Loucy (cell line): Measurements from ENCODE around the gene RAP1GAP2.

Experiments
- H2AFZ ChIP-seq: fragments of 200-600 bp; sonication (generic); 2 replicates; pipeline ENCODE4 v1.6.0; 2016; ENCODE audit warnings: antibody characterized with exemption, mild to moderate bottlenecking, low read length, moderate library complexity
- H3F3A ChIP-seq: fragments of 200-600 bp; 2 replicates; pipeline ENCODE4 v1.6.0; 2016; ENCODE audit warnings: antibody characterized with exemption, low read depth, mild to moderate bottlenecking
- H3K27me3 ChIP-seq: fragments of 200-600 bp; sonication (generic); 2 replicates; pipeline ENCODE4 v1.6.1; 2014; ENCODE audit warnings: low read length, mild to moderate bottlenecking; ENCODE audit not compliant: insufficient read depth, poor library complexity, severe bottlenecking
- H3K36me3 ChIP-seq: fragments of 200-600 bp; sonication (generic); 2 replicates; pipeline ENCODE4 v1.6.1; 2016; ENCODE audit warnings: low read length; ENCODE audit not compliant: insufficient read depth
- H3K4me1 ChIP-seq: fragments of 200-600 bp; sonication (generic); 2 replicates; pipeline ENCODE4 v1.5.1; 2014; ENCODE audit warnings: low read length, mild to moderate bottlenecking; ENCODE audit not compliant: insufficient read depth, poor library complexity, severe bottlenecking
- H3K4me2 ChIP-seq: fragments of 200-600 bp; sonication (generic); 2 replicates; pipeline ENCODE4 v1.6.0; 2014; ENCODE audit warnings: antibody characterized with exemption, low read length, low read depth, mild to moderate bottlenecking; ENCODE audit not compliant: poor library complexity, severe bottlenecking
- H3K4me3 ChIP-seq: fragments of 200-600 bp; sonication (generic); 2 replicates; pipeline ENCODE4 v1.5.1; 2014; ENCODE audit warnings: low read length, mild to moderate bottlenecking, mixed read lengths; ENCODE audit not compliant: poor library complexity, severe bottlenecking
- H3K79me2 ChIP-seq: fragments of 200-600 bp; sonication (generic); 2 replicates; pipeline ENCODE4 v1.6.1; 2014; ENCODE audit warnings: low read length; ENCODE audit not compliant: insufficient read depth
- H3K9ac ChIP-seq: fragments of 200-600 bp; sonication (generic); 2 replicates; pipeline ENCODE4 v1.6.0; 2014; ENCODE audit warnings: mild to moderate bottlenecking, low read depth, low read length, moderate library complexity; ENCODE audit not compliant: poor library complexity, severe bottlenecking
- H3K9me2 ChIP-seq: fragments of 200-600 bp; sonication (generic); replicated peaks from 2 replicates; pipeline ENCODE4 v1.6.1; 2016; ENCODE audit warnings: low read depth, low read length, mixed read lengths
- H3K9me3 ChIP-seq: fragments of 200-600 bp; sonication (generic); 2 replicates; pipeline ENCODE4 v1.6.1; 2014; ENCODE audit warnings: mild to moderate bottlenecking, antibody characterized with exemption, low read length, low read depth; ENCODE audit not compliant: insufficient read depth
- H4K20me1 ChIP-seq: fragments of 200-600 bp; sonication (generic); 2 replicates; pipeline ENCODE4 v1.6.0; 2014; ENCODE audit warnings: antibody characterized with exemption, low read length, mild to moderate bottlenecking; ENCODE audit not compliant: insufficient read depth, poor library complexity, severe bottlenecking
- CTCF ChIP-seq: fragments of 200-600 bp; sonication (generic); conservative IDR thresholded peaks from 2 replicates; pipeline ENCODE4 v1.5.1; 2014; ENCODE audit warnings: mild to moderate bottlenecking, antibody characterized with exemption, low read length
- EZH2phosphoT487 ChIP-seq: fragments of 200-600 bp; IDR thresholded peaks from 2 replicates; pipeline ENCODE4 v1.6.1; 2018; ENCODE audit warnings: antibody characterized with exemption, mild to moderate bottlenecking, moderate library complexity, borderline replicate concordance

Gene RAP1GAP2

GRCh38 chr17:3019761-3020160, 223.5 kb downstream of the RAP1GAP2 start:
- H3K4me3 ChIP-seq: no peak overlapping the region
- H3K9ac ChIP-seq: no peak overlapping the region
- no peak overlapping the region for H2AFZ ChIP-seq
- H4K20me1 ChIP-seq: no peaks in the 10 kb centered on the region
- no peaks in the 10 kb centered on the region for H3K27me3 ChIP-seq
- H3K9me2 ChIP-seq: no peaks in the 10 kb centered on the region
- H3K4me1 ChIP-seq: no peaks in the 10 kb centered on the region
- H3K4me2 ChIP-seq: no peak overlapping the region
- no peaks in the 10 kb centered on the region; the same call in 1 of the 2 replicates for H3K79me2 ChIP-seq
- H3K9me3 ChIP-seq: no peaks in the 10 kb centered on the region
- TF ChIP-seq CTCF: no peak
- TF ChIP-seq EZH2phosphoT487: no peak
- H3F3A ChIP-seq: no peaks in the 10 kb centered on the region
- H3K36me3 ChIP-seq: peaks cover 97% of the 10 kb centered on the region

GRCh38 chr17:3020381-3020780, 224.1 kb downstream of the RAP1GAP2 start:
- H3K9ac ChIP-seq: no peak overlapping the region

GRCh38 chr17:3022197-3022596, 226.0 kb downstream of the RAP1GAP2 start:
- Histone ChIP-seq H3K9me2 (no peaks in the 10 kb centered on the region), H3K9me3 (no peaks in the 10 kb centered on the region), H3K4me3 (no peak overlapping the region), H4K20me1 (no peaks in the 10 kb centered on the region), H2AFZ (no peak overlapping the region), H3K4me1 (no peaks in the 10 kb centered on the region), H3K36me3 (peaks cover 97% of the 10 kb centered on the region), H3F3A (no peaks in the 10 kb centered on the region), H3K4me2 (no peak overlapping the region), H3K27me3 (no peaks in the 10 kb centered on the region), H3K9ac (no peak overlapping the region), H3K79me2 (no peaks in the 10 kb centered on the region; the same call in 1 of the 2 replicates)
- TF ChIP-seq CTCF: no peak
- TF ChIP-seq EZH2phosphoT487: no peak

More at GRCh38 chr17:3020381-3020780, 224.1 kb downstream of the RAP1GAP2 start:
- H3F3A ChIP-seq: no peaks in the 10 kb centered on the region
- H3K4me3 ChIP-seq: no peak overlapping the region
- H3K27me3 ChIP-seq: no peaks in the 10 kb centered on the region
- no peaks in the 10 kb centered on the region for H3K9me2 ChIP-seq
- H4K20me1 ChIP-seq: no peaks in the 10 kb centered on the region
- TF ChIP-seq EZH2phosphoT487: no peak
- TF ChIP-seq CTCF: no peak
- H3K79me2 ChIP-seq: no peaks in the 10 kb centered on the region; the same call in 1 of the 2 replicates
- H3K36me3 ChIP-seq: peaks cover 97% of the 10 kb centered on the region
- H3K4me1 ChIP-seq: no peaks in the 10 kb centered on the region
- no peak overlapping the region for H3K4me2 ChIP-seq
- no peak overlapping the region for H2AFZ ChIP-seq
- no peaks in the 10 kb centered on the region for H3K9me3 ChIP-seq
